ENCODE data around the gene CLGN.
"Not testable (repeated sequence)": the region's sequence is repeated elsewhere in the genome, so short reads cannot be mapped to it uniquely, and the experiment has no call there.

Gene CLGN

GRCh38 chr4:140463182-140463581 is 35.7 kb upstream of the CLGN start:
- no peak for DNase-seq
- no peak overlapping the region for H3K4me3 ChIP-seq (ENCODE audit: low read depth, low read length)
- no peaks in the 10 kb centered on the region for H3K9me3 ChIP-seq (ENCODE audit: severe bottlenecking)
- no peaks in the 10 kb centered on the region for H3K36me3 ChIP-seq
- H3K27me3 ChIP-seq (ENCODE audit: insufficient read depth, low read depth, severe bottlenecking): no peaks in the 10 kb centered on the region
- TF ChIP-seq, protein P1, sequence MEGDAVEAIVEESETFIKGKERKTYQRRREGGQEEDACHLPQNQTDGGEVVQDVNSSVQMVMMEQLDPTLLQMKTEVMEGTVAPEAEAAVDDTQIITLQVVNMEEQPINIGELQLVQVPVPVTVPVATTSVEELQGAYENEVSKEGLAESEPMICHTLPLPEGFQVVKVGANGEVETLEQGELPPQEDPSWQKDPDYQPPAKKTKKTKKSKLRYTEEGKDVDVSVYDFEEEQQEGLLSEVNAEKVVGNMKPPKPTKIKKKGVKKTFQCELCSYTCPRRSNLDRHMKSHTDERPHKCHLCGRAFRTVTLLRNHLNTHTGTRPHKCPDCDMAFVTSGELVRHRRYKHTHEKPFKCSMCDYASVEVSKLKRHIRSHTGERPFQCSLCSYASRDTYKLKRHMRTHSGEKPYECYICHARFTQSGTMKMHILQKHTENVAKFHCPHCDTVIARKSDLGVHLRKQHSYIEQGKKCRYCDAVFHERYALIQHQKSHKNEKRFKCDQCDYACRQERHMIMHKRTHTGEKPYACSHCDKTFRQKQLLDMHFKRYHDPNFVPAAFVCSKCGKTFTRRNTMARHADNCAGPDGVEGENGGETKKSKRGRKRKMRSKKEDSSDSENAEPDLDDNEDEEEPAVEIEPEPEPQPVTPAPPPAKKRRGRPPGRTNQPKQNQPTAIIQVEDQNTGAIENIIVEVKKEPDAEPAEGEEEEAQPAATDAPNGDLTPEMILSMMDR (IDR thresholded peaks at IDR 0.05; ENCODE audit: low read depth, low read length): no peak
- H3K27ac ChIP-seq: no peak overlapping the region

GRCh38 chr4:140450352-140450751 is 22.9 kb upstream of the CLGN start:
- H3K9me3 ChIP-seq (ENCODE audit: severe bottlenecking): no peaks in the 10 kb centered on the region
- TF ChIP-seq, protein P1 (IDR thresholded peaks at IDR 0.05; ENCODE audit: low read depth, low read length): no peak
- no peaks in the 10 kb centered on the region for H3K27me3 ChIP-seq (ENCODE audit: insufficient read depth, low read depth, severe bottlenecking)
- H3K27ac ChIP-seq: no peak overlapping the region
- H3K4me3 ChIP-seq (ENCODE audit: low read depth, low read length): no peak overlapping the region
- no peaks in the 10 kb centered on the region for H3K36me3 ChIP-seq
- no peak for DNase-seq

- Histone ChIP-seq H3K9me3 (ENCODE audit: severe bottlenecking) (no peaks in the 10 kb centered on the region), H3K4me3 (ENCODE audit: low read depth, low read length) (no peak overlapping the region), H3K27ac (no peak overlapping the region), H3K27me3 (ENCODE audit: insufficient read depth, low read depth, severe bottlenecking) (no peaks in the 10 kb centered on the region), H3K36me3 (no peaks in the 10 kb centered on the region)
- TF ChIP-seq, protein P1 (IDR thresholded peaks at IDR 0.05; ENCODE audit: low read depth, low read length): no peak
- DNase-seq: no peak
These were observed 21.4 kb upstream of the CLGN start for GRCh38 chr4:140448830-140449229.

GRCh38 chr4:140448162-140448561 is 20.7 kb upstream of the CLGN start:
- TF ChIP-seq, protein P1 (IDR thresholded peaks at IDR 0.05; ENCODE audit: low read depth, low read length): no peak
- Histone ChIP-seq H3K27ac (no peak overlapping the region), H3K9me3 (ENCODE audit: severe bottlenecking) (no peaks in the 10 kb centered on the region), H3K4me3 (ENCODE audit: low read depth, low read length) (no peak overlapping the region), H3K36me3 (no peaks in the 10 kb centered on the region), H3K27me3 (ENCODE audit: insufficient read depth, low read depth, severe bottlenecking) (no peaks in the 10 kb centered on the region)
- no peak for DNase-seq

GRCh38 chr4:140444347-140444746 is 16.9 kb upstream of the CLGN start:
- not testable (repeated sequence) for DNase-seq; H3K27me3 ChIP-seq (ENCODE audit: insufficient read depth, low read depth, severe bottlenecking); H3K27ac ChIP-seq; H3K4me3 ChIP-seq (ENCODE audit: low read depth, low read length); H3K36me3 ChIP-seq; H3K9me3 ChIP-seq (ENCODE audit: severe bottlenecking)

DNA sequence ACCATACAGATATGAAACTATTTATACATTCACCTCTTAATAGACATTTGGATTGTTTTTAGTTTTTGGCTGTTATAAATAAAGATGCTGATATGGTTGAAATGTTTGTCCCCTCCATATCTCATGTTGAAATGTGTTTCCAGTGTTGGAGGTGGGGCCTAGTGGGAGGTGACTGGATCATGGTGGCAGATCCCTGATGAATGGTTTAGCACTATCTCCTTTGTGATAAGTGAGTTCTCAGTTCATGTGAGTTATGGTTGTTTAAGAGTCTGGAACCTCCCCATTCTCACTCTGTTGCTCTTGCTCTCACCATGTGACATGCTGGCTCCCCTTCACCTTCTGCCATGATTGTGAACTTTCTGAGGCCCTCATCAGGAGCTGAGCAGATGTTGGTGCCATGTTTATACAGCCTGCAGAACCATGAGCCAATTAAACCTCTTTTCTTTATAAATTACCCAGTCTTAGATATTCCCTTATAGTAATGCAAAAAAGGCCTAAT is 12.2 kb upstream of the CLGN start:
- DNase-seq: no peak
- Histone ChIP-seq H3K4me3 (ENCODE audit: low read depth, low read length) (no peak overlapping the region), H3K27ac (no peak overlapping the region), H3K36me3 (no peaks in the 10 kb centered on the region), H3K9me3 (ENCODE audit: severe bottlenecking) (no peaks in the 10 kb centered on the region), H3K27me3 (ENCODE audit: insufficient read depth, low read depth, severe bottlenecking) (no peaks in the 10 kb centered on the region)
- TF ChIP-seq, protein P1 (IDR thresholded peaks at IDR 0.05; ENCODE audit: low read depth, low read length): no peak
